NCI-H2196 treated with DMSO at 0.1 percent for 48 hours (cell line): ENCODE measurements around the gene NPIPA5.
"Not testable (repeated sequence)": the region's sequence is repeated elsewhere in the genome, so short reads cannot be mapped to it uniquely, and the experiment has no call there.

Source experiments
- DNase-seq: peaks from one replicate; lab custom pipeline; 2025; ENCODE audit not compliant: unreplicated experiment; lab: John Stamatoyannopoulos, UW

NPIPA5 gene

DNA sequence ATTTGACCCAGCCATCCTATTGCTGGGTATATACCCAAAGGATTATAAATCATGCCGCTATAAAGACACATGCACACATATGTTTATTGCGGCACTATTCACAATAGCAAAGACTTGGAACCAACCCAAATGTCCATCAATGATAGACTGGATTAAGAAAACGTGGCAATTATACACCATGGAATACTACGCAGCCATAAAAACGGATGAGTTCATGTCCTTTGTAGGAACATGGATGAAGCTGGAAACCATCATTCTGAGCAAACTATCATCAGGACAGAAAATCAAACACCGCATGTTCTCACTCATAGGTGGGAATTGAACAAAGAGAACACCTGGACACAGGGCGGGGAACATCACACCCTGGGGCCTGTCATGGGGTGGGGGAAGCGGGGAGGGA is 14.9 kb upstream of the NPIPA5 start:
- not testable (repeated sequence) for DNase-seq

DNA sequence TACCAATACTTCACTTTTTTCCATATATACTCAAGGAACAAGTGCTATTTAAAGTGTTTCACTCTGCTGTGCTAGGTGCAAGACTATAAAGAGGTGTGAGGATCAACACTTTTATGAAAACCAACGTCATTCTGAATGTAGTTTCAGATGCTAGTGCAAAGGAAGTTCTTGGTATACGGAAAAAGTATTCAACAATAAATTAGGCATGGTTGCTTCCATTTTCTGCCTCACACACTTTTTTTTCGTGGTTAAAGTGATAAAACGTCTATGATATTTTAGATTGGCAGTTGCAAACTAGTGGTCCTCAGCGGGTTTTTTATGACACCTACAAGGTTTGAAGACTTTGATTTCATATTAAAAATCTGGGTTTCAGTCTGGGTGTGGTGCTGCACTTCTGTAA is 11.8 kb upstream of the NPIPA5 start:
- DNase-seq = not testable (repeated sequence)

DNA sequence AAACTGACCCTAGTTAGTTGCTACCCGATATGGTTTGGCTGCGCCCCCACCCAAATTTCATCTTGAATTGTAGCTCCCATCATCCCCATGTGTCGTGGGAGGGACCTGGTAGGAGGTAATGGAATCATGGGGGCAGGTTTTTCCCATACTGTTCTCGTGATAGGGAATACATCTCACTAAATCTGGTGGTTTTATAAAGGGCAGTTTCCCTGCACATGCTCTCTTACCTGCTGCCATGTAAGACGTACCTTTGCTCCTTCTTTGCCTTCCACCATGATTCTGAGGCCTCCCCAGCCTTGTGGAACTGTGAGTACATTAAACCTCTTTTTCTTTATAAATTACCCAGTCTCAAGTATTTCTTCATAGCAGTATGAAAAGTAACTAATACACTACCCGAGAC is 10.0 kb upstream of the NPIPA5 start:
- not testable (repeated sequence) for DNase-seq

DNA sequence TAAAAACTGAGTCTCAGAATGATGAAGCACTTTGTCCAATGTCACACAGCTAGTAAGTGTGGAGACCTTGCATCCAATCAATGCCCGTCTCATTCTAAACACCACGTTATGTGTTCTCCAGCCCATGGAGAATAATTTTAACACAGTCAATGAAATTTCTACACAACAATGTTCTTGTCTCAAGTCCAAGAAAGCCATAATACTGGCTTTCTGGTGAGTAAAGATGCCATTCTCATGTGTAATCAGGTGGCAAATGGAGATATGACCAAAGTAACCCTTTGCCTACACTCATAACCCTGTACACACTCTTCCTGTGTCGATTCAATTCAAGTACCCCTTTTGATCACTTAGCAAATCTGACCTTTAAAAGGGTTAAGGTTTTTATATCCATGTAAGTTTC is 4.7 kb upstream of the NPIPA5 start:
- DNase-seq = not testable (repeated sequence)

- not testable (repeated sequence) for DNase-seq
Observed at GRCh38 chr16:15357495-15357894, 20.6 kb downstream of the NPIPA5 start.

GRCh38 chr16:15354846-15355245 is 23.2 kb downstream of the NPIPA5 start:
- DNase-seq = not testable (repeated sequence)

DNA sequence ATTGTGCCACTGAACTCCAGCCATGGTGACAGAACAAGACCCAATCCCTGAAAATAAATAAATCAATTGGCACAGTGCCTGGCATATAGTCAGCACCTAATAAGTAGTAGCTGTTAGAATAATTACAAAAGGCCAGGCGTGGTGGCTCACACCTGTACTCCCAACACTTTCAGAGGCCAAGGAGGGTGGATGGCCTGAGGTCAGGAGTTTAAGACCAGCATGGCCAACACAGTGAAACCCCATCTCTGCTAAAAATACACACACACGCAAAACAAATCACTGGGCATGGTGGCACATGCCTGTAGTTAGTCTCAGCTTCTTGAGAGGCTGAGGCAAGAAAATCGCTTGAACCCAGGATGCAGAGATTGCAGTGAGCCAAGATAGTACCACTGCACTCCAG is 25.2 kb downstream of the NPIPA5 start:
- DNase-seq = not testable (repeated sequence)

GRCh38 chr16:15351745-15352144 is 26.3 kb downstream of the NPIPA5 start:
- DNase-seq = not testable (repeated sequence)

DNA sequence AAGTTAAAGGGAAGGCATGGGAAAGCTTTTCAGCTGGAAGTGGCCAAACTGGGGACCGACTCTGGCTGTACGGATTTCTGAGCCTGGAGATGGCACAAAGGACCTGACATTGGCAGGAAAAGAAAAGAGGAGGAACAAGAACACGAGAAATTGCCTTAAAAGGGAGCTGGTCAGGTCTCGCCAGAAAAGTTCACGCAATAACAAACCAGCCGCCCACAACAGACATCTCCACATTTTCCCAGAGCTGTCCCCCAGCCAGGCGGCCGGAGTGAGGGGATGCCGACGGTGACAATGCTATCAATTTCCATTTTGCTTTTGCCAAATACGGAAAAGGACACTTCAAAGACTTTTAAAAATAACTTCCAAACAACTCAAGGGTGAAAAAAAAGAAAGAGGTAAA is 26.8 kb downstream of the NPIPA5 start:
- not testable (repeated sequence) for DNase-seq

DNA sequence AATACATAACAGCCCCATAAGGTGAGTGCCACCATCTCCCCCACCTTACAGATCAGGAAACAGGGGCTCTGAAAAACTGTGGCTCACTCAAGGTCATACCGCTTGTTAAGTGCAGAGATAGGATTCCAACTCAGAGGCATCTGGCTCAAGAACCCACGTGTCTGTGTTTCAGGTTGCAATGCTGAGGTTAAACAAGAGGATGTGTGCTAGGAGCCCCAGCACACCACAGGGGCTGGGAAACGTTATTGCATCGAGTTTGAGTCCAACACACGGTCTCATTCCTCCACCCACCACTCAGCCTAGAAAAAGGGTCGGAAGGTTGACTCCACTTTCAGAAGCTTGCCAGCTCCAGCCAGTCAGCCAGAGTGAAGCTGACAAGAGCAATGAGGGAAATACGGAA is 29.4 kb downstream of the NPIPA5 start:
- DNase-seq = not testable (repeated sequence)

GRCh38 chr16:15342337-15342736 is 35.8 kb downstream of the NPIPA5 start:
- DNase-seq = not testable (repeated sequence)

DNA sequence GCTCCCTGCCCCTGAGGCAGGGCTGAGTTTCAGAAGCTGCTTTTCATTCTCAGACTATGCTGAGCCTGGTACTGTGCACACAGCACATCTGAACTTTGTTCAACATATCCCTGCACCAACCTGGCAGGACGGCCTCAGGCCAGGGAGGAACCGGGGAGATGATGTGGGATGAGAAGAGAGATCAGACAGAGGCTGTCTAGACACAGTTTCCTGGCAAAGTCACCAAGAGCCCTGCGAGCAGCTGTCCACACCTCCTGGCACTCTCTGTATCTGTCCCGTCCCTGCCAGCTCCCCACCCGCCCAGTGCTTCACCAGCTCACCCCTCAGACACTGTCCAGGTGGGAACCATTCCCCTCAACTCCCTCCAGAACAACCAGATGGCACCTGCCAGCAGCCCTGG is 39.1 kb downstream of the NPIPA5 start:
- DNase-seq = not testable (repeated sequence)

GRCh38 chr16:15337974-15338605 is 40.0 kb downstream of the NPIPA5 start:
- DNase-seq = not testable (repeated sequence)

GRCh38 chr16:15335609-15336008 is 42.5 kb downstream of the NPIPA5 start:
- DNase-seq = not testable (repeated sequence)

DNA sequence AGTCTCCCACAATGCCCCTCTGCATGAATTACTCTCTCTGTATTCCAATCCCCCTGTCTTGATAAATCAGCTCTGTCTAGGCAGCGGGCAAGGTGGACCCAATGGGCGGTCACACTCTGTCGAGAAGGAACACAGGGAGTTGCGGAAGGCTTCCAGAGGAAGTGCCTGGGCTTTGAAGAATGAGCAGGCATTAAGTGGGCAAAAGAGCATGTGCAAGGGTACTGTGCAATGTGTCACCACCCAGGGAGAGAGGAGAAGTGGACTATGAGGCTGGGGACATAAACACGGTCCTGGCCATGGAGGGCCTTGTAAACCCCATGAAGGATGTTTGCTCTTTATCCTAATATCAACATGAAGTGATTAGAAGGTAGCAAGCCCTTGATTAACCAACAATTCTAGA is 44.1 kb downstream of the NPIPA5 start:
- DNase-seq = not testable (repeated sequence)

DNA sequence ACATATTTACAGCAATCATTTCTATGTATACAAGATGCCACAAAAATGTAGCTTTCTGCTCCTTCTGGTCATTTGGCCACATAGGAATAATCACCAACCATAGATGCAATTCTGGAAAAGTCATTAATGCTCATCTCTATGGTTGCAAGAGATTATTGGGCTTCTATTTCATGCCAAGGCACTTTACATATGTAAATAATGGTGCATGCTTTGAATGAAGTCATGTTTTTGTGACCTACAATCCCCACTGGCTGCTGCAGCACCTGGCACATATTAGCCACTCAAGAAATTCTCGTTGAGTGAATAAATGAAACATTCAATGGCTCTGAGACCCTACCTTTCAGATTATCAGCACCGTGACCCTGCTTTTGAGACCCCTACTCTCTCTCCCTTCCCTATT is 47.1 kb downstream of the NPIPA5 start:
- not testable (repeated sequence) for DNase-seq

- DNase-seq = not testable (repeated sequence)
Observed at GRCh38 chr16:15324954-15325353, 53.1 kb downstream of the NPIPA5 start.

DNA sequence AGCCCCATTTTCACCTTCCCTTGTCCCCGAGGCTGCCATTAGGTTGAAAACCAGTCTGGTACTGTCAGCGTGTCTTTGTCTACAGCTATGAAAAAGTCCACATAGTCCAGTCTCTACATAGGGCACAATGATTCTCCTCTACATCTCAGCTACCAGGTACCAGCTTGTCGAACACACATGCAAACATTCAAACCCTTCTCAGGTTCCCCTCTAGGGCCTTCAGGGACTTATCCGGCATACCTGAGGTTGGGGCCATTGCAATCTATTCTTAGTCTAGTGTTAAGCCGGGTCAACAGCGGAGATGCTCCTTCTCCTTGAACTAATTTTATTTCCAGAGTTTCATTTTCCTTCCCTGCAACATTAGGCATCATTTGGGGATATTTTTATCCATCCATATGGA is 54.7 kb downstream of the NPIPA5 start:
- DNase-seq = not testable (repeated sequence)

DNA sequence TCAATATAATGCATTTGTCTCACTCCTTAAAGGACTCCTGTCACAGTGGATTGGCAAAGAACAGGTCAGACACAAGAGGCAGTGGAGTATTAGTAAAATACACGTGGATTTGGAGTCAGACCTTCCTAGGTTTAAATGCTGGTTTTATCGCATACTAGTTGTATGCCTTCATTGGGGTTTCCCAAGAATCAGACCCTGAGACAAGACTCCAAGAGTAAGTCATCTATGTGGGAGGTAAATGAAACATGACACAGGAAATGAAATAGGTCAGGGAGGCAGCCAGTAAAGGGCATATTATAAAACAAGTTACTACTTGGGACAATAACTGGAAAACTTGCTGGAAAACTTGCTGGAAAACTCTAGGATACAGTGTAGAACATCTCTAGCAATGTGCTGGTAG is 56.9 kb downstream of the NPIPA5 start:
- not testable (repeated sequence) for DNase-seq

- DNase-seq = not testable (repeated sequence)
Observed at GRCh38 chr16:15314562-15314961, 63.5 kb downstream of the NPIPA5 start.
